ENCODE measurements around the gene LRP8.

Gene LRP8

GRCh38 chr1:53350853-53351767 is 23.2 kb upstream of the LRP8 start:
- TF ChIP-seq SIN3A (IDR thresholded peaks at IDR 0.05; ENCODE audit: borderline replicate concordance, insufficient read depth, low read length) (no peak), TAF1 (IDR thresholded peaks at IDR 0.05; ENCODE audit: borderline replicate concordance, insufficient read depth, low read length) (no peak), FOXP2 (optimal IDR thresholded peaks at IDR 0.05; ENCODE audit: borderline replicate concordance, extremely low read depth, extremely low read length, insufficient read depth) (no peak), POLR2AphosphoS5 (IDR thresholded peaks at IDR 0.05; ENCODE audit: low read depth, low read length) (no peak)
- TF ChIP-seq, protein P1, sequence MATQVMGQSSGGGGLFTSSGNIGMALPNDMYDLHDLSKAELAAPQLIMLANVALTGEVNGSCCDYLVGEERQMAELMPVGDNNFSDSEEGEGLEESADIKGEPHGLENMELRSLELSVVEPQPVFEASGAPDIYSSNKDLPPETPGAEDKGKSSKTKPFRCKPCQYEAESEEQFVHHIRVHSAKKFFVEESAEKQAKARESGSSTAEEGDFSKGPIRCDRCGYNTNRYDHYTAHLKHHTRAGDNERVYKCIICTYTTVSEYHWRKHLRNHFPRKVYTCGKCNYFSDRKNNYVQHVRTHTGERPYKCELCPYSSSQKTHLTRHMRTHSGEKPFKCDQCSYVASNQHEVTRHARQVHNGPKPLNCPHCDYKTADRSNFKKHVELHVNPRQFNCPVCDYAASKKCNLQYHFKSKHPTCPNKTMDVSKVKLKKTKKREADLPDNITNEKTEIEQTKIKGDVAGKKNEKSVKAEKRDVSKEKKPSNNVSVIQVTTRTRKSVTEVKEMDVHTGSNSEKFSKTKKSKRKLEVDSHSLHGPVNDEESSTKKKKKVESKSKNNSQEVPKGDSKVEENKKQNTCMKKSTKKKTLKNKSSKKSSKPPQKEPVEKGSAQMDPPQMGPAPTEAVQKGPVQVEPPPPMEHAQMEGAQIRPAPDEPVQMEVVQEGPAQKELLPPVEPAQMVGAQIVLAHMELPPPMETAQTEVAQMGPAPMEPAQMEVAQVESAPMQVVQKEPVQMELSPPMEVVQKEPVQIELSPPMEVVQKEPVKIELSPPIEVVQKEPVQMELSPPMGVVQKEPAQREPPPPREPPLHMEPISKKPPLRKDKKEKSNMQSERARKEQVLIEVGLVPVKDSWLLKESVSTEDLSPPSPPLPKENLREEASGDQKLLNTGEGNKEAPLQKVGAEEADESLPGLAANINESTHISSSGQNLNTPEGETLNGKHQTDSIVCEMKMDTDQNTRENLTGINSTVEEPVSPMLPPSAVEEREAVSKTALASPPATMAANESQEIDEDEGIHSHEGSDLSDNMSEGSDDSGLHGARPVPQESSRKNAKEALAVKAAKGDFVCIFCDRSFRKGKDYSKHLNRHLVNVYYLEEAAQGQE (IDR thresholded peaks at IDR 0.05; ENCODE audit: insufficient read depth in 1 of 2, low read depth in 2 of 2, low read length in 2 of 2), result no peak

- TF ChIP-seq FOXP2 (optimal IDR thresholded peaks at IDR 0.05; ENCODE audit: borderline replicate concordance, extremely low read depth, extremely low read length, insufficient read depth) (no peak), SIN3A (IDR thresholded peaks at IDR 0.05; ENCODE audit: borderline replicate concordance, insufficient read depth, low read length) (no peak), TAF1 (IDR thresholded peaks at IDR 0.05; ENCODE audit: borderline replicate concordance, insufficient read depth, low read length) (no peak), POLR2AphosphoS5 (IDR thresholded peaks at IDR 0.05; ENCODE audit: low read depth, low read length) (no peak)
- TF ChIP-seq, protein P1 (IDR thresholded peaks at IDR 0.05; ENCODE audit: insufficient read depth in 1 of 2, low read depth in 2 of 2, low read length in 2 of 2), result no peak
Observed at GRCh38 chr1:53349968-53350852, 22.3 kb upstream of the LRP8 start.

- no peak for TF ChIP-seq SIN3A (IDR thresholded peaks at IDR 0.05; ENCODE audit: borderline replicate concordance, insufficient read depth, low read length)
- TF ChIP-seq FOXP2 (optimal IDR thresholded peaks at IDR 0.05; ENCODE audit: borderline replicate concordance, extremely low read depth, extremely low read length, insufficient read depth), result no peak
- TF ChIP-seq, protein P1 (IDR thresholded peaks at IDR 0.05; ENCODE audit: insufficient read depth in 1 of 2, low read depth in 2 of 2, low read length in 2 of 2), result no peak
- TF ChIP-seq POLR2AphosphoS5 (IDR thresholded peaks at IDR 0.05; ENCODE audit: low read depth, low read length), result no peak
- TF ChIP-seq TAF1 (IDR thresholded peaks at IDR 0.05; ENCODE audit: borderline replicate concordance, insufficient read depth, low read length), result no peak
Observed at GRCh38 chr1:53349369-53349835, 21.5 kb upstream of the LRP8 start.

DNA sequence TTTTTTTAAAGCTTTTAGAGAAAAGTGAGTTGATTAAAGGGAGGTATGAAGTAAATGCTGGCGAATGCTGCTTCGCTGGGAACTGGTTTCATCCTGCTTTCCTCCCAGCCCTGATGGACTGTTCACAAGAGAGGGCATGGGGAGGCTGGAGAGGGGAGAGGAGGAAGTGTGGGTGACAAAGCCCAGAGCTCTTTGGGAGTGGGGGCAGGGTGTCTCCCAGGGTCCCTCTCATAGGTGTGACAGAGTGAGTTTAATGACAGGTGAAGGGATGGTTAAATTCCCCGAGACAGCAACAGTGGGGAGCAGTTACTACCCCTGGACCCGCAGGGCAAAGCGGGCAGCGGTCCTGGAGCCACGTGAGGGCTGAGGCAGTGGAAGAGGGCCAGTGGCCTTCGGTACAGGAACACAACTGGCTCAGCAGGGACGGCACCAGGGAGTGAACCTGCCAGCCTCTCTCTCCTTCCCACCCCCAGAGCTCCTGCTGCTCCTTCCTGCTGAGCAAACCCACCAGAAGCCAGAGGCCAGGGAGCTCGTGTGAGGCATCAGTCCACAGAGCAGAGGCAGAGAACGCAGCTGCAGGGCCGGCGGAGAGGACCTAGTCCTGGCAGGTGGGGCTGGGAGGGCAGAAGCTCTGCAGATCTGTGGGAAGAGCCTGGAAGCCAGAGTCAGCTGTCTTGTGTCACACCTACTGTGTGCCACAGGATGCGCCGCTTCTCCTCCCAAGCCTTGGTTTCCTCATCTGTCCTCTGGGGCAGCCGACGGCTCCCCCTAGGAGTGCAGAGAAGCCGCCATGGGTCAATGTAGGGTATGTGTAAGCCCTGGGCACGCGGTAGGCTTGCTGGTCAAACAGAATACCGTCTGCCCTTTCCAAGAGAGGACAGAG is 20.9 kb upstream of the LRP8 start:
- no peak for TF ChIP-seq TAF1 (IDR thresholded peaks at IDR 0.05; ENCODE audit: borderline replicate concordance, insufficient read depth, low read length)
- no peak for TF ChIP-seq POLR2AphosphoS5 (IDR thresholded peaks at IDR 0.05; ENCODE audit: low read depth, low read length)
- TF ChIP-seq SIN3A (IDR thresholded peaks at IDR 0.05; ENCODE audit: borderline replicate concordance, insufficient read depth, low read length), result no peak
- TF ChIP-seq, protein P1 (IDR thresholded peaks at IDR 0.05; ENCODE audit: insufficient read depth in 1 of 2, low read depth in 2 of 2, low read length in 2 of 2), result no peak
- no peak for TF ChIP-seq FOXP2 (optimal IDR thresholded peaks at IDR 0.05; ENCODE audit: borderline replicate concordance, extremely low read depth, extremely low read length, insufficient read depth)
